Uterus (tissue), 2 donors: Measurements from ENCODE around the gene SERINC2.

Source experiments
- CTCF ChIP-seq, 4 experiments: fragments of 200-600 bp in 2 of 4; fragments of 450-650 bp in 2 of 4; sonication (generic) in 2 of 4; IDR thresholded peaks; one replicate each; pipeline ENCODE4 v1.5.1; 2016 to 2019; ENCODE audit warnings: antibody characterized with exemption in 4 of 4, mild to moderate bottlenecking in 2 of 4, moderate library complexity in 1 of 4
- POLR2A ChIP-seq, 2 donors: fragments of 450-650 bp; IDR thresholded peaks; one replicate each; pipeline ENCODE4 v1.6.1; 2016; ENCODE audit warnings: antibody characterized with exemption in 2 of 2, mild to moderate bottlenecking in 1 of 2, moderate library complexity in 1 of 2

- TF ChIP-seq POLR2A (IDR thresholded peaks at IDR 0.05) = no peak
- no peak for TF ChIP-seq CTCF (IDR thresholded peaks at IDR 0.05)
Measured at GRCh38 chr1:31372051-31372450, 41.0 kb upstream of the SERINC2 start.
